Kidney (tissue), 14 donors: ENCODE measurements around the gene MYO10. TPM values are rescaled to one million over a fixed set of nuclear protein-coding genes. Genes with fewer than 3 reads are reported as not detected.

ENCODE experiments used
- DNase-seq, 5 donors: peaks; one replicate each; pipeline ENCODE4 v3.0.0-alpha.2; 2013 to 2020
- FAIRE-seq: peaks from 2 replicates; lab custom pipeline; 2012; peaks lifted over from hg19 to GRCh38; lab: Jason Lieb, UNC
- H3K27ac ChIP-seq, 2 donors: one replicate each; pipeline ENCODE4 v1.7.0; 2013; ENCODE audit warnings: low read depth in 2 of 2, low read length in 2 of 2, inconsistent platforms in 1 of 2
- H3K27me3 ChIP-seq: one replicate; pipeline ENCODE4 v1.7.1; 2013; ENCODE audit warnings: low read length, inconsistent platforms; ENCODE audit not compliant: control insufficient read depth, insufficient read depth
- H3K36me3 ChIP-seq, 3 donors: one replicate each; pipeline versions ENCODE4 v1.7.0 to v1.7.1; 2013; ENCODE audit warnings: low read length in 3 of 3, control low read depth in 1 of 3, inconsistent platforms in 1 of 3; ENCODE audit not compliant: insufficient read depth in 3 of 3, control insufficient read depth in 2 of 3
- H3K4me1 ChIP-seq, 3 donors: one replicate each; pipeline versions ENCODE4 v1.7.0 to v1.7.1; 2013; ENCODE audit warnings: low read length in 3 of 3, inconsistent platforms in 1 of 3, low read depth in 1 of 3; ENCODE audit not compliant: control insufficient read depth in 2 of 3, insufficient read depth in 2 of 3
- H3K4me3 ChIP-seq, 3 donors: one replicate each; pipeline versions ENCODE4 v1.7.0 to v1.8.1; 2013; ENCODE audit warnings: low read length in 3 of 3, control low read depth in 1 of 3, inconsistent platforms in 1 of 3
- H3K9ac ChIP-seq, 3 donors: one replicate each; pipeline versions ENCODE4 v1.7.0 to v1.7.1; 2013; ENCODE audit warnings: low read length in 3 of 3, control low read depth in 1 of 3, inconsistent platforms in 1 of 3
- H3K9me3 ChIP-seq, 3 donors: one replicate each; pipeline versions ENCODE4 v1.7.0 to v1.7.1; 2013; ENCODE audit warnings: low read length in 3 of 3, control low read depth in 1 of 3, inconsistent platforms in 1 of 3; ENCODE audit not compliant: control insufficient read depth in 2 of 3, insufficient read depth in 1 of 3
- intact Hi-C: fragments of 100-400 bp; cut with DNase I; formaldehyde crosslinking; loops from one replicate; pipeline ENCODE4 v1.11.1; 2022
- polyA plus RNA-seq: library from polyadenylated mRNA; stranded (reverse); fragments of 350-450 nt; fragmentation: Illumina TruSeq; extraction: RNeasy Lipid Tissue Mini Kit (QIAGEN cat#74804); gene quantifications from one replicate; pipeline ENCODE4 v1.2.3, GENCODE V29; 2014; ENCODE audit warnings: low read depth, low replicate concordance; ENCODE audit not compliant: insufficient read depth
- total RNA-seq: library from RNA; stranded (reverse); fragmentation: NEBNext Ultra II Directional; extraction: Animal tissue kit (Norgen Biotek cat#: 25700); gene quantifications from one replicate; pipeline ENCODE4 v1.2.1, GENCODE V29; 2021
- TF ChIP-seq, protein P1 (sequence below): IDR thresholded peaks from 3 replicates; pipeline ENCODE4 v1.5.1; 2012; ENCODE audit warnings: mild to moderate bottlenecking, moderate library complexity, borderline replicate concordance; ENCODE audit not compliant: insufficient read depth; ENCODE audit errors: extremely low read depth
- donor health status: control.
- donor health status: control.
- donor health status: control.
- donor health status: control.
- donor health status: control.
- donor health status: DM: yes; HTN: yes; CAD: no.
- donor health status: Normal renal cell carcinoma (clear cell type).

MYO10 gene
- total and polyA plus RNA-seq, 2 donors from 2014 or later, result 7.6 to 52.4 TPM

DNA sequence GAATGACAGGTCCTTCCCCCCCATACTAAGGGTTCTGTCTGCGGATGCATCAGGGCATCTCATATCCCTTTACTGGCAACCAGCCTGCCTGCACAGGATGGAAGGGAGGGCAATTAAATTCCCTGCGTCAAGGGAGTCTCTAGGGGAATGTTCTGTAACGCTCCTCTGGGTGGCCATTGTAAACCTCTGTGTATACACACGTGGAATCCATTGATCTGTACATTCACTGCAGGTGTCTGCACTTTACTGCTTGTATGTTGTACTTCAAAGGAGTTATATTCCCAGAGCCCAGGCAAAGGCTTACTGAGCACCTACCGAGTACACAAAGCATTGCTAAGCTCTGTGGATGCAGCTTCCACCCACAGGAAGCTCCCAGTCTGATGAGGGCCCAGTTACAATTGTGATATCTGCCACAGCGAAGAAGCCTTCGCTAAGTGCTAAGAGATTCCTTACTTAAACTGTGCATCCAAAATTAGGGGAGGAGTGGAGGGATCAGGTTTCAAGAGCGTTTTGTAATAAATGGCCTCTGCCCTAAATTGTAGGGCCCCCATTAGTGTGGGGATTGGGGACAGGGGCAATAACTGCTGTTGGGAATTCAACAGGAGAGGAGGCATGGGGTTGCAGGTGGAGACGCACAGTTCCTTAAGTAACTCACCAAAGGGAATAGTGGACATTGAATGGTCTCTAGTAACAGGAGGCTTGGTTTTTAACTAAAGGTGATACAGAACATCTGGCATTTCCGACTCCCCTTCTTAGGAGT, 317.8 kb downstream of the MYO10 start:
- peak in 2 of 5 donors; percentile 26 to 32 for DNase-seq
- Histone ChIP-seq H3K27me3 (no peaks in the 10 kb centered on the region), H3K4me3 (no peak overlapping the region), H3K4me1 (peaks cover 0 to 8% (median 0%) of the 10 kb centered on the region in 3 donors), H3K9me3 (no peaks in the 10 kb centered on the region), H3K36me3 (no peaks in the 10 kb centered on the region), H3K9ac (no peak overlapping the region), H3K27ac (no peak overlapping the region)
- TF ChIP-seq, protein P1, sequence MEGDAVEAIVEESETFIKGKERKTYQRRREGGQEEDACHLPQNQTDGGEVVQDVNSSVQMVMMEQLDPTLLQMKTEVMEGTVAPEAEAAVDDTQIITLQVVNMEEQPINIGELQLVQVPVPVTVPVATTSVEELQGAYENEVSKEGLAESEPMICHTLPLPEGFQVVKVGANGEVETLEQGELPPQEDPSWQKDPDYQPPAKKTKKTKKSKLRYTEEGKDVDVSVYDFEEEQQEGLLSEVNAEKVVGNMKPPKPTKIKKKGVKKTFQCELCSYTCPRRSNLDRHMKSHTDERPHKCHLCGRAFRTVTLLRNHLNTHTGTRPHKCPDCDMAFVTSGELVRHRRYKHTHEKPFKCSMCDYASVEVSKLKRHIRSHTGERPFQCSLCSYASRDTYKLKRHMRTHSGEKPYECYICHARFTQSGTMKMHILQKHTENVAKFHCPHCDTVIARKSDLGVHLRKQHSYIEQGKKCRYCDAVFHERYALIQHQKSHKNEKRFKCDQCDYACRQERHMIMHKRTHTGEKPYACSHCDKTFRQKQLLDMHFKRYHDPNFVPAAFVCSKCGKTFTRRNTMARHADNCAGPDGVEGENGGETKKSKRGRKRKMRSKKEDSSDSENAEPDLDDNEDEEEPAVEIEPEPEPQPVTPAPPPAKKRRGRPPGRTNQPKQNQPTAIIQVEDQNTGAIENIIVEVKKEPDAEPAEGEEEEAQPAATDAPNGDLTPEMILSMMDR, result no peak
- FAIRE-seq, result no peak
- intact Hi-C loops, result no loop called here

DNA sequence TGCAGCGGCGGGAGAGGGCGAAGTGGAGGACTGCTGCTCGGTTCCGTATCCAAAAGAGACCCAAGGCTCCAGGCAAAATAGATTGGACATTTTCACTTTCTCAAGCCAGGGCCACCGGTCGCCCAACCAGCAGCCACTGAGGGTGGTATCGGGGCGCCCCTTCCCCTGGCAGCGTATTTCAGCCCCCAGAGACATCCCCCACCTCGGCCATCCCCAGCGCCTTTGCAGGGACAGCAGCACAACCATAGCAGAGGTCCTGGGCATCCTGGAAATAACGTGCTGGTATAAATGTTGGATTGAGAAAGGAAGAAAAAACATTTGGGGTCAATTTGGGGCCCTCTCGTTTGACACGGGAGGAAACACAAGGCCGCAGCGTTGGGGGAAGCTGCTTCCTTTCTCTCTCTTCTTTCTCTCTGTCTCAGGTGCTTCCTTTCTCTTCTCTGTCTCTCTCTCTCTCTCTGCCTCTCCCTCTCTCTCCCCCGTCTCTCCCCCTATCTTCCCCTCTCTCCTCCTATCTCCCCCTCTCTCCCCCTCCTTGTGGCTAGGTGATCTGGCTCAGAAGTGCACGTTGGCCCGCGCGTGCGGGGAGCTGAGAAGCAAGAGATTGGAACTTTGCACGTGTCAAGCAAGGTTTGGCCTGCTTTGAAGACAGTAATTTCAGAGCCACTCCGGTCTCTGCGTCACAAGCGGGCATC, 318.7 kb downstream of the MYO10 start:
- Histone ChIP-seq H3K36me3 (no peaks in the 10 kb centered on the region), H3K9ac (peak overlapping the region in 1 of 3 donors; percentile 60), H3K4me3 (peak overlapping the region; percentile 37 to 57 (median 52)), H3K4me1 (peaks cover 0 to 8% (median 0%) of the 10 kb centered on the region in 3 donors), H3K9me3 (no peaks in the 10 kb centered on the region), H3K27me3 (no peaks in the 10 kb centered on the region), H3K27ac (peak overlapping the region; percentile 40 to 53)
- DNase-seq (peak in 3 of 5 donors; percentile 16 to 48 (median 26)), FAIRE-seq (no peak)
- intact Hi-C loops, result no loop called here
- TF ChIP-seq, protein P1, result no peak

DNA sequence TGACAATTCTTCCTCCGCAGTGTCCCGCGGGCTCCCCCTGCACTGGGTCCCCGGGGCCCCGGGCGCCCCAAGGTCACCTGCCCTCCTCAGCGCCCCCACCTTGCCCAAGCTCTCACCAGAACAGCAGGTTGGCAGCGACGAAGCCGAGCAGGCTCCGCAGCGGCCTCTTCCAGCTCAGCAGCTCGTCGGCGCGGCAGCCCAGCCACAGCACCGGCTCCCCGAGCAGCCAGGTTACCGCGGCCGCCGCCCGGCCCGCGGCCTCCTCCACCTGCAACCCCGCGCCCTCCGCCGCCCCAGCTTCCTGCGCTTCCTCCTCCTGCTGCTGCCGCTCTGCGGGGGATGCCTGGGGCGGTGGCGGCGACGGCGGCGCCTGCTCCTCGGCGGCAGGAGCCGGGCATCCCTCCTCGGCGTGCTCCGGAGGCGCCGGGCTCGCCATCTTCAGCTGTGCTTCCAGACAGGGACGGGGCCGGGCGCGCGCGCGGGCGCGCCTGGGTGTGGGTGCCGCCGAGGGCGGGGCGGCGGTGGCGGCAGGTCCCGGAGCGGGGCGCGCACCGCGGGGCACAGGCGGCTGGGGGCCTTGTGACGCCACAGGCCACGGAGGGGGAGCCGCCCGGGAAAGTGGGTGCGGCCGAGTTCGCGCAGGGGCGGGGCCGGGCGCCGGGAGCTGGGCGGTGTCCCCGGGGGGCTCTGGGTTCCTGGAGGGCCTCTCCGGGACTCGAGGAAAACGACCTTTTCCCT, 319.4 kb downstream of the MYO10 start, which contains the start of gene RETREG1:
TSS of gene RETREG1 (minus strand) at position 462 of the 738 bp plus-strand sequence. CDS start at position 436, 26 bp downstream.
- H3K4me3 ChIP-seq, result peak within 1 kb of the TSS; percentile 57 to 80 (median 66)
- FAIRE-seq, result no peak
- H3K4me1 ChIP-seq, result peaks cover 0 to 8% (median 0%) of the 10 kb centered on the region in 3 donors
- H3K36me3 ChIP-seq, result no peaks in the 10 kb centered on the region
- peak; percentile 49 to 90 (median 71) for DNase-seq
- no peaks in the 10 kb centered on the region for H3K9me3 ChIP-seq
- H3K9ac ChIP-seq, result peak within 1 kb of the TSS; percentile 48 to 73 (median 63)
- TF ChIP-seq, protein P1, result no peak
- no peaks in the 10 kb centered on the region for H3K27me3 ChIP-seq
- intact Hi-C loops, result no loop called here
- H3K27ac ChIP-seq, result peak within 1 kb of the TSS; percentile 40 to 60
